ENCODE measurements around the gene CNRIP1. TPM values are rescaled to one million over a fixed set of nuclear protein-coding genes. Genes with fewer than 3 reads are reported as not detected.
"Not testable (repeated sequence)": the region's sequence is repeated elsewhere in the genome, so short reads cannot be mapped to it uniquely, and the experiment has no call there.

Gene CNRIP1
- total RNA-seq, 1 experiment from 2014 or later, result not detected

DNA sequence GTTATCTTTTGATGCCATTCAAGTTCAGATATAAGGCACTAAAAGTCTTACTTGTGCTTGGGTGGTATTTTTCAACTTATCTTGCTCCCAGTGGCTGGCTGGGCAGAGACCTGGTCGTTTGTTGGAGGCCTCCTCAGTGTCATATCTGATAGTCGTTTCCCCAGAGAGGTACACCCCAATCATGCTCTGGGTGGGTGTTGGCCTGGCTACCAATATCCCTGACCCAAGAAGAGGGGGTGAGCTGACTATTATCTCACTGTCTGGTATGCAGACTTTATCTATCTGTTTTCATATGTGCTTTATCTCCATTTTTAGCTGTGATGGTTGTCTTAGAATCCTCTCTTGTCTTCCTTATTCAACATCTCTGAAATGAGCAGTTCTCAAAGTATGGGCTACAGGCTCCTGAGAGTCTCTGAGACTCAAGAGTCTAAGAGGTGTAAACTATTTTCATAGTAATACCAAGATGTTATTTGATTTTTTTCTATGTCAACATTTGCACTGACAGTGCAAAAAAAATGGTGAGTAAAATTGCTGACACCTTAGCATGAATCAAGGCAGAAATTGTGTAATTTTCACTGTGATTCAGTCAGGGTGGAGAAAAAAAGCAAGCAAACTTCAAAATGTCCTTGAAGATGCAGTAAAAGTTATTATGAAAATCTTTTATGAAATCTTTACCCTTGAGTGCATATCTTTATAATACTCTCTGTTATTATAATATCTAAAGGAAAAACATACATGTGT is 33.1 kb upstream of the CNRIP1 start:
- CTCF ChIA-PET, result no interaction called here
- intact Hi-C loops (cut with micrococcal nuclease; ENCODE audit: unreplicated experiment), result no loop called here
- H3K27me3 ChIP-seq (replicated peaks; ENCODE audit: control insufficient read depth, insufficient read depth, low read length), result no peaks in the 10 kb centered on the region
- H3K4me1 ChIP-seq, result no peaks in the 10 kb centered on the region
- no TSS peak for BruUV-seq (replicated peaks)
- H3K27ac Mint-ChIP-seq (ENCODE audit: unreplicated experiment), result no peak overlapping the region
- no peak for DNase-seq
- H3K4me1 Mint-ChIP-seq (ENCODE audit: low read depth, unreplicated experiment), result no peaks in the 10 kb centered on the region
- H3K4me3 ChIP-seq (ENCODE audit: low read depth, low read length), result no peak overlapping the region
- H3K27me3 Mint-ChIP-seq (ENCODE audit: insufficient read depth, unreplicated experiment), result peaks cover 17% of the 10 kb centered on the region
- no peaks in the 10 kb centered on the region for H3K36me3 Mint-ChIP-seq (ENCODE audit: insufficient read depth, unreplicated experiment)
- POLR2A ChIA-PET, result no interaction called here
- H3K9me3 ChIP-seq, result no peaks in the 10 kb centered on the region
- no peak overlapping the region for H3K4me3 Mint-ChIP-seq (ENCODE audit: unreplicated experiment)
- H3K9me3 Mint-ChIP-seq (ENCODE audit: unreplicated experiment), result no peaks in the 10 kb centered on the region
- H3K36me3 ChIP-seq (ENCODE audit: control insufficient read depth, insufficient read depth, low read length), result no peaks in the 10 kb centered on the region
- TF ChIP-seq, protein P1, sequence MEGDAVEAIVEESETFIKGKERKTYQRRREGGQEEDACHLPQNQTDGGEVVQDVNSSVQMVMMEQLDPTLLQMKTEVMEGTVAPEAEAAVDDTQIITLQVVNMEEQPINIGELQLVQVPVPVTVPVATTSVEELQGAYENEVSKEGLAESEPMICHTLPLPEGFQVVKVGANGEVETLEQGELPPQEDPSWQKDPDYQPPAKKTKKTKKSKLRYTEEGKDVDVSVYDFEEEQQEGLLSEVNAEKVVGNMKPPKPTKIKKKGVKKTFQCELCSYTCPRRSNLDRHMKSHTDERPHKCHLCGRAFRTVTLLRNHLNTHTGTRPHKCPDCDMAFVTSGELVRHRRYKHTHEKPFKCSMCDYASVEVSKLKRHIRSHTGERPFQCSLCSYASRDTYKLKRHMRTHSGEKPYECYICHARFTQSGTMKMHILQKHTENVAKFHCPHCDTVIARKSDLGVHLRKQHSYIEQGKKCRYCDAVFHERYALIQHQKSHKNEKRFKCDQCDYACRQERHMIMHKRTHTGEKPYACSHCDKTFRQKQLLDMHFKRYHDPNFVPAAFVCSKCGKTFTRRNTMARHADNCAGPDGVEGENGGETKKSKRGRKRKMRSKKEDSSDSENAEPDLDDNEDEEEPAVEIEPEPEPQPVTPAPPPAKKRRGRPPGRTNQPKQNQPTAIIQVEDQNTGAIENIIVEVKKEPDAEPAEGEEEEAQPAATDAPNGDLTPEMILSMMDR (IDR thresholded peaks at IDR 0.05; ENCODE audit: insufficient read depth in 1 of 2, low read depth in 1 of 2, low read length in 1 of 2, severe bottlenecking in 1 of 2, unreplicated experiment in 1 of 2), result no peak

DNA sequence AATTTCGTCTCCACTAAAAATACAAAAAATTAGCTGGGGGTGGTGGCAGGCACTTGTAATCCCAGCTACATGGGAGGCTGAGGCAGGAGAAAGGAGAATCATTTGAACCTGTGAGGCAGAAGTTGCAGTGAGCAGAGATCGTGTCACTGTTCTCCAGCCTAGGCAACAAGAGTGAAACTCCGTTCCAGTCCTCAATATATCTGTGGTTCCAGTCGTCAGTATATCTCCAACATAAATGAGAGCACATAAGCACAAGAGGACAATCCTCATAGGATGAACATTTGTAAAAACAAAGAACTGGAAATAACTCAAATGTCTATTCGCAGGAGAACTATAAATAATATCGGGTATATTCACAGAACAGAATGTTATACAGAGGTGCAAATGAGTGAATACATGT is 32.2 kb upstream of the CNRIP1 start:
- Mint-ChIP-seq H3K27me3 (ENCODE audit: insufficient read depth, unreplicated experiment) (peaks cover 18% of the 10 kb centered on the region), H3K9me3 (ENCODE audit: unreplicated experiment) (no peaks in the 10 kb centered on the region), H3K4me3 (ENCODE audit: unreplicated experiment) (no peak overlapping the region), H3K27ac (ENCODE audit: unreplicated experiment) (no peak overlapping the region), H3K36me3 (ENCODE audit: insufficient read depth, unreplicated experiment) (no peaks in the 10 kb centered on the region), H3K4me1 (ENCODE audit: low read depth, unreplicated experiment) (no peaks in the 10 kb centered on the region)
- no peak overlapping the region for H3K4me3 ChIP-seq (ENCODE audit: low read depth, low read length)
- H3K9me3 ChIP-seq, result no peaks in the 10 kb centered on the region
- CTCF ChIA-PET, result no interaction called here
- BruUV-seq (replicated peaks), result no TSS peak
- no peak for DNase-seq
- no peaks in the 10 kb centered on the region for H3K4me1 ChIP-seq
- intact Hi-C loops (cut with micrococcal nuclease; ENCODE audit: unreplicated experiment), result no loop called here
- H3K27me3 ChIP-seq (replicated peaks; ENCODE audit: control insufficient read depth, insufficient read depth, low read length), result no peaks in the 10 kb centered on the region
- no peaks in the 10 kb centered on the region for H3K36me3 ChIP-seq (ENCODE audit: control insufficient read depth, insufficient read depth, low read length)
- TF ChIP-seq, protein P1 (IDR thresholded peaks at IDR 0.05; ENCODE audit: insufficient read depth in 1 of 2, low read depth in 1 of 2, low read length in 1 of 2, severe bottlenecking in 1 of 2, unreplicated experiment in 1 of 2), result no peak
- POLR2A ChIA-PET, result no interaction called here

DNA sequence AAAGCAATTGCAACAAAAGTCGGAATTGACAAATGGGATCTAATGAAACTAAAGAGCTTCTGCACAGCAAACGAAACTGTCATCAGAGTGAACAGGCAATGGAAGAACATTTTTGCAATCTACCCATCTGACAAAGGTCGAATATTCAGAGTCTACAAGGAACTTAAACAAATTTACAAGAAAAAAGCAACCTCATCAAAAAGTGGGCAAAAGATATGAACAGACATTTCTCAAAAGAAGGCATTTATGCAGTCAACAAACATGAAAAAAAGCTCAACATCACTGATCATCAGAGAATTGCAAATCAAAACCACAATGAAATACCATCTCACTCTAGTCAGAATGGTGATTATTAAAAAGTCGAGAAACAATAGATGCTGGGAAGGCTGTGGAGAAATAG is 29.3 kb upstream of the CNRIP1 start:
- H3K27me3 ChIP-seq (replicated peaks; ENCODE audit: control insufficient read depth, insufficient read depth, low read length); H3K4me3 ChIP-seq (ENCODE audit: low read depth, low read length); H3K4me3 Mint-ChIP-seq (ENCODE audit: unreplicated experiment); H3K4me1 Mint-ChIP-seq (ENCODE audit: low read depth, unreplicated experiment); H3K9me3 Mint-ChIP-seq (ENCODE audit: unreplicated experiment); H3K4me1 ChIP-seq; H3K9me3 ChIP-seq; CTCF ChIA-PET; POLR2A ChIA-PET; H3K36me3 Mint-ChIP-seq (ENCODE audit: insufficient read depth, unreplicated experiment); H3K36me3 ChIP-seq (ENCODE audit: control insufficient read depth, insufficient read depth, low read length); BruUV-seq (replicated peaks); DNase-seq; H3K27ac Mint-ChIP-seq (ENCODE audit: unreplicated experiment); intact Hi-C loops (cut with micrococcal nuclease; ENCODE audit: unreplicated experiment): not testable (repeated sequence)
- H3K27me3 Mint-ChIP-seq (ENCODE audit: insufficient read depth, unreplicated experiment), result peaks cover 25% of the 10 kb centered on the region

Data from Caco-2 (cell line).